HL-60/S4 treated with retinoic acid at 250 ng/mL for 4 days and 3 days (cell line): ENCODE measurements around the gene TMOD1.

Experiments
- in situ Hi-C: fragments of 300-500 bp; cut with MboI; formaldehyde crosslinking; loops from 2 replicates; pipeline ENCODE4 v1.7.0; 2022; ENCODE audit warnings: low sequenced_read_pairs

The TMOD1 gene

DNA sequence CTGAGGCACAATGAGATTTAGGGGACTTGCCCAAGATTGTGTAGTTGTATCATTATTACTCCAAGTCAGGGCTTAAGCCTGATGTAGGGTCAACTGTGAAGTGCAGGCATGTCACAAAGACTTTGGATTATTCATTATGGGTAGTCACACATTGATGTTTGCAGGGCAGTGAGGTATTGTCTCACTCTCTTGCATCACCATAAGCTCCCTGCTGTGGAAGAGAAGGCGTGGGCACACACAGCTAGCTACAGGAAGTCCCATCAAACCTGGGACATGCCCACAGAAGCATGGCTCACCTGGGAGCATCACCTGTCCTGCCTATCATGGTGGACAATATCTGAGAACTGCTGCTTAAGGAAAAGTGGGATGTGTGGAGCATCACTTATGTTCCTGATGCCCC lies 42.1 kb downstream of the TMOD1 start:
- in situ Hi-C loops = no loop called here

DNA sequence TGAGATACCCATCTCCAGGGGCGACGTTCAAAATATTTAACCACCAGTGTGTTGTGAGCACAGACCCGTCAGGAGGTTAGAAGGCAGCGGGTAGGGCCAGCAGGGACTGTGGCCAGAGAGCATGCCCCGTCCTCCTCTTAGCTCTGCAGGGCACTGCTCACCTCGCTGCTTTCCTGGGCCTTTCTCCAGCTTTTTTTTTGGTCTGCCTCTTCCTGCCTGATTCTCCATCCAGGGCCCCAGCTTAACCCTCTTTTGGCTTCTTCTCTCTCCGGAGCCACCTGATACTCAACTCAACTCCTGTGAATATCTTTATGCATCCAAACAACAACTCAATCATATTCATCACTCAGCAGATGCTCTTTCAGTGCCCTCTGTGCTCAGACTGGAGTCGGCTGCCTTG lies 44.0 kb downstream of the TMOD1 start:
- in situ Hi-C loops = no loop called here

DNA sequence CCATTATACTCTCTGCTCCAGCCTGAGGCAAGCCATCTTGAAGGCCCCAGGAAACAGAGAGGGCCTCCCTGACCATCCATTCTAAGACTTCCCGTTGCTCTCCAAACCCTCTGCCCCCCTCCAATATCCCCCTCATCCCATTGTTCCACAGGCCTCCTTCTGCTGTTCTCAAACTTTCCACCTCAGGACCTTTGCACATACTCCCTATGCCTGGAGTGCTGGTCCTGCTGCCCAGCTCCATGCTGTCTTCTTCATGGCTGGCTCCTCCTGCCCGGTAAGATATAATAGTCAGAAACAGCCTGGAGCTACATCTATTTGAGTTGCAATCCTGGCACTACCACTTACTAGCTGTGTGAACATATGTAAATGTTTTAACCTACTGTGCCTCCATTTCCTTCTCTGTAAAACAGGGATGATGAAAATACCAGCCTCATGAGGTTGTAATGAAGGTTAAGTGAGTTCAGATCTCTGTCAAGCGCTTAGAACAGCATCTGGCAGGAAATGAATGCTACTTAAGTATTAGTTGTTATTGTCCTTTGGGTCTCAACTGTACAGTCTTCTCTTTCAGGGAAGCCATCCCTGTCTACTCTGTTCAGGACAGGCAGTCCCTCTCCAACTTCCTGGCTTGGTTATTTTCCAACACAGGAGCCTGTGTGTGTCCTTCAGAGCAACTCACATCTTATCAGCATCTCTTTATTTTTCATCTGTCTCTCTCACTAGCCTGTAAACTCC lies 45.8 kb downstream of the TMOD1 start:
- in situ Hi-C loops = no loop called here

DNA sequence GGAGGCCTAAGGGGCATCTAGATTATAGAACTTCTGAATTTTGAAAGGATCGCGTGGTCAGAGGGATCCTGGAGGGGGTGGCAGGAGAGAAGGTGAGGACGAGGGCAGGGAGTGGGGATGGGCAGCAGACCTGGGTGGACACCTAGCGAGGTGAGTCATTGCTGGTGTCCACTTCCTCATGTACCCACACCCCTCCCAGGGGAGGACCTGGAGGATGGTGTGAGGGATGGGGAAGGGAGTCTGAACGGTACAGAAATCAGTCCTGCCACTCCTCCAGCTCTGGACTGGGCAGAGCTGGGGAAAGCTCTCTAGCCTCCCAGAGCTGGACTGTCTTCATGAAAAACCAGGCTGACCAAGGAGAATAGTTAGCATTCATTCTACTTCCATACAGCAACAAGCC lies 46.9 kb downstream of the TMOD1 start:
- in situ Hi-C loops = no loop called here

DNA sequence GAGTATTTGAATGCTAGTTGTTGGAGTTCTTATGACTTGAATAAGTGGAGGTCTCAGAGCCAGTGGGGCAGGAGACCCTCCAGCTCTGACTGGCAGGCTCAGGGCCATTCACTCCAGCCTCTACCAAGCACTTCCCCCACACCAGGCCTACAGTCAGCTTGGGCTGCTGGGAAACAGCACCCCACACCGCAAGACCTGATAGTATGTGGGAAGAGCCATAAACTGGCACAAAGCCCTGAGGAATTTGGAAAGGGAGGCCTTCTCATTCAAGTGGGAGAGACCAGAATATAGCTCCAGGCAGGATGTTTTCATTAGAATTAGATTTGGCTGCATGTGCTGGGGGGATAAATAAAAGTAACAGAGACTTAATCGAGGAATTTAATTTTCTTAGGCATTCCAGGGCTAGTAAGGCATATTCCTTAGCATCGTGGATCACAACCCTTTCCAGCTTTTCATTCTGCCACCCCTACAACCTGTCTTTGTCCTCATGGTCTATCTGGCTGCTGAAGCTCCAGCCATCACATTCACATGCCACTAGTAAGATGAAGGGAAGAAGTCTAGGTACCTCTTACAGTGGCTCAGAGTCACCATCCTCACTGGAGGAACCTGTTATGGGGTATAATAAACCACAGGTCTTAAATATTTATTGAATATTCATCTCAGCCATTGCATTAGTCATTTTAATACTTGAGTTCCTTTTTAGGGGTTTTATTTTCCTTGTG lies 47.5 kb downstream of the TMOD1 start:
- in situ Hi-C loops = no loop called here

DNA sequence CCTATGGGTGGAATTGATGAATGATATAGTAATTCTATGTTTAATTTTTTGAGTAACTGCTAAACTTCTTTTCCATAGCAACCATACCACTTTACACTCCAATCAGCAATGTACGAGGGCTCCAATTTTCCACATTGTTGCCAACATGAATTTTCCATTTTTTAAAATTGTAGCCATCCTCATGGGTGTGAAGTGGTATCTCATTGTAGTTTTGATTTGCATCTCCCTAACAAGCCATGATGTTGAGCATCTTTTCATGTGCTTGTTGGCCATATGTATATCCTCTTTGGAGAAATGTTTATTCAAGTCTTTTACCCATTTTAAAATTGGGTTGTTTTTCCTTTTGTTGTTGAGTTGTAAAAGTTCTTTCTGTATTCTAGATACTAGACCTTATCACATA lies 48.9 kb downstream of the TMOD1 start:
- in situ Hi-C loops = no loop called here

DNA sequence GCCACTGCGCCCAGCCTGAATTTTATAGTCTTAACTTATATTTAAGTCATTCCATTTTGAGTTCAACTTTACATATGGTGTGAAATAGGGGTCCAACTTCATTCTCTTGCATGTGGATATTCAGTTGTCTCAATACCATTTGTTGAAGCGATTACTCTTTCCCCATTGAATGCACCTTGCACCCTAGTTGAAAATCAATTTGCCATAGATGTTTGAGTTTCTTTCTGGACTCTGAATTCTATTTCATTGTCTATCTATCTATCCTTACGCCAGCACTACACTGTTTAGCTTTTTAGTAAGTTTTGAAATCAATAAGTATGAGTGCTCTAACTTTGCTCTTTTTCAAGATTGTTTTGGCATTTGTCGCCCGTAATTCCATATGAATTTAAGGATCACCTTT lies 49.8 kb downstream of the TMOD1 start:
- in situ Hi-C loops = no loop called here

DNA sequence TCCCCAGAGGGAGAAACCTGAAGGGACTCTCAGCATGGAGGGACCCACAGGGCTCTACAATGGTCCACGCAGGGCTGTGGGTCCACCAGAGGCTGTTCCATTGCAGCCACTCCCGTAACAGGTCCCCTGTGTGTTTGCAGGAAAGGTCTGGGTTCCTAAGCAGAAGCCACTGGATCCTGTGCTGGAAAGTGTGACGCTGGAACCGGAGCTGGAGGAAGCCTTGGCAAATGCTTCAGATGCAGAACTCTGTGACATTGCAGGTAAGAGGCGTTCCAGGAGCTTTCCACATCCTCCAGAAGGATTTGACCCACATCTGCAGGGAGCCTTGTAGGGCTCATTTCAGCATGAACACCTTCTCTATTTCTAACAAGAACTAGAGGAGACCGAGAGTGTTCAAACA lies 51.7 kb downstream of the TMOD1 start:
- in situ Hi-C loops = no loop called here

DNA sequence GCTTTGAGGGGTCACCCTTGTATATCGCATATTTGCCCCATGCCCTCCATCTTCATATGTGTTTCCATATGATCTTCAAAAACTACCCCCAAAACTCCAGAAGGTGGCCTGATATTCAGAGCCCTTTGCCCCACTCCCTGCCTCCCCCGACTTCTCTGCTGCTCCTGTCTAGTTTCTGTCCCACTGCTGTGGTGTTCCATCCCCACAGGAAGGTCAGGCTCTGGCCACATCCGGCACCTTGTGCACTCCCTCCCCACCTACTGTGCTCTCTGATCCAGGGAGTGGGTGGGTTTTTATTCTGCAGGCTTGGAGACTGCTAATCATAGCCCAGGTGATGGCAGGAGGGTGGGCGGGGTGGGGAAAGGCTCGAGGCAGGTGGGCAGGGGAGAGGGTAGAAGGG lies 52.4 kb downstream of the TMOD1 start:
- in situ Hi-C loops = no loop called here

DNA sequence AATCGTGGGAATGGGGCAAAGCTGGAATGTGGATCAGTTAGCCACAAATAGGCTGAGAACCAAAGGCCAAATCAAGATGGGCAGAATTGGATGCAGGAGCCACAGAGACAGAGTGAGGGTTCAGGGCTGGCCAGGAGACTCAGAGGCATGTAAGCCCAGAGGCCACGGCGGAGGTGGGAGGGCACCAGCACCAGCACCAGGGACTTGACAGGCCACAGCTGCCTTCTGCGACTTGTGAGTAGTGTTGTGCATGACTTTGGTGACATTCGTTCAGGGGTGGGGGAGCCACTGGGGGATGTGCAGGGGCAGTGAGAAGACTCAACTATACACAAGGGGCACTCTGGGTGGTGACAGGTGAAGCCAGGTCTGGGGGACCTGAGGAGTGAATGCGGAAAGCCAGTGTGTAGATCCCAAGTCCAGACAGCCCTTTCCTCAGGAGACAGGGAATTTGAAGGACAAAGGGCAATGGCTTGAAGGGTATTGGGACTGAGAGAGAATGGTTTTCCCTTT lies 53.2 kb downstream of the TMOD1 start:
- in situ Hi-C loops = no loop called here

DNA sequence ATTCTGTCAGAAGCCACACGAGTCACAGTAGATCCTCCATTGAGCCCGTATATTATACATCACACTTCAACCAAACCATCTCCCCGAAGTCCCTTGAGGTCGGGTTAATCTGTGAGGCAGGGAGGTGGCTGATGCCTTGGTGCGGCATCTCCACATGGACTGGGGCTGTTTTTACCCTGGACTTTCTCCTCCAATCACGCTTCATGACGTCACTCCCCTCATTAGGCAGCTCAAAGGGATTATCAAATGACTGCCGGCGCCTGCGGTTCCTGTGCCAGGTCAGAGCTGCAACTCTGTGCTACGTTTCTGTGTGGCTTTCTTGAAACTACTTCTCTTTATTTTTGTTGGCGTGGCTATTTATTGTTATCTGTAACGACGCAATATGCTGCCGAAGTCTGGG lies 53.7 kb downstream of the TMOD1 start:
- in situ Hi-C loops = no loop called here

DNA sequence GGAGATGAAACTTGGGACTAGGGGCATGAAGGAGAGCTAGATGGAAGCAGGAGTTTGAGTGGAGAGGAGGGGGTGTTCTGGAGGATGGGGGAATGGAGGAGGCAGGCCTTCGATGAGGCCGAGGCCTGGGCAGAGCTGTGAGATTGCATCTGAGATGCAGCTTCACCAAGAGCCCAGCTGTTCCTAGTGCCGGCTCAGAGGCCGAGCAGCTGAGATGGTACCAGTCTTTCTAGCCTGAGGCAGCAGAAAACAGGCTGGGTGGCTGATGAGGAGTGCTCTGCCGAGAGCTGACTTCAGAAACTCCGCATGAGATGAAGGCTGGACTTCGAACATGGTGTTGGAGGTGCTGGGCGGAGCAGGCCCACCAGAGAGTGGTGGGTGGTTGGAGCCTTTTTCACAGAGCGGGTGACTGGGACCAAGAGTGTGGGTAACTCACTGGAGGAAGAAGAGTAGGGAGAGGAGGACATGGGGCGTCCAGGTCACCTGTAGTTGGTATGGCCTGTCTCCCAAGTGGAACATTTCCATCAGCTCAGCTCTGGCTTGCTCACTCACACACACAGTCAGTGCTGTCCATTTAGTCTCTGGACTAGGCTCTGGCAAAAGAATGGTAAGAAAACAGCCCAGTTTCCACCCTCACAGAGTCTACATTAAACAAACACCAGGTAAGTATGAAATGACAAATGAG lies 54.7 kb downstream of the TMOD1 start:
- in situ Hi-C loops = no loop called here

DNA sequence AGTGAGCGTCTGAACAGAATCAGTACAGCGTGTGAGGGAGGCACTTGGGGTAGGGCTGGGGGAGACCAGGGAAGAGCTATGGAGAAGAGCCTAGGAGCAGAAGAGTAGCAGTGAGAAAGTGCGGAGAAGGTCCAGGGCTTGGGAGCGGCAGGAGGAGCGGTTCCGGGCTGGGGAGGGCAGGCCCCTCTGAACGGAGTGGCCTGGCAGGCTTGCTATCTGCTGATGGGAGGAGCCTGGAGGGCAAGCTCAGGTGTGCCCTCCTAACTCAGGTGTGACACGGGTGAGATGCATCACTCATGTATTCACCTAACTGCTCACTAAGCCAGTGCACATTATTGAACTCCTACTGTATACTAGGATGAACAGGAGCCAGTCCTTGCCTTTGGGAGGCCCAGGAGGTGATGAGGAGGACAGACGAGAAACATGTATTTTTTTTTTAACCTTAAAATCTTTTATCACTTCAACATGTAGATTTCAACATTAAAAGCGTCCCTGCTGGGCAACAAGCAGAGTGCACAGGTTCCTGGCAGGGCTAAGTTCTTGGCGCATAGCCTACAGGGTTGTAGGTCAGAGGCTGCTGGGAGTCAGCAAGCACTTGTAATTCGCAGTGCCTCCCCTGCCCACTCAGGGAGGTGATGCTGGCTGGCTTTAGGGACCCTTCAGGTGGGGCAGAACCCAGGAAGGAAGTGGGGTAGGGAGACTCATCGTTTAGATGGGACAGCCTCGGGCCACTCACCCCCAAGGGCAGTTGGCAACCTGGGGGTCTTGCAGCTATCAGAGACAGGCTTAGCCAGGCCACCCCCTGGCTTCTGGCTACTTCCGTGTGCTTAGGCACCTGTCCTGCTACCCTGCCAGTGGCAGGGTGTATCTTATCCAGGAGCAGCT lies 55.5 kb downstream of the TMOD1 start:
- in situ Hi-C loops = no loop called here

DNA sequence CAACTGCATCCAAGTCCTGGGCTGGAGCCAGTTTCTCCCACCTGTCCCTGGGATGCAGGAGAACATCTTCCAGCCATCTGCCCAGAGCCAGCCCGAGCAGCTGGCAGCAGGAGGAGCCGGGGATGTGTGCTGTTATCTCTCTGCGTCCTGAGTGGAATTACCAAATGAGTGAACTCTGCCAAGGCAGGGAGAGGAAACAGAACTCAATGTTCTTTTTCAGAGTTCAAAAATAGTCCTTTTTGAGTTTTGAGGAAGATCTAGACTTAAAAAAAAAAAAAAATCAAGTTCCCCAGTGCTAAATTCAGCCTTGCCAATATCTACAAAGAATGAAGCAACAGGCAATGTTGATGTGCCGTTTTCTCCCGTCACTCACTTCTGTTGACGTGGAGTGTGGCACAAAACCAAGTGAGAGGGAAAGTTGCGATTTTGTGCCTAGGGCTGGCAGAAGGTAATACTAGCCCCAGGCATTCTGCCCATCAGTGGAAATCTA lies 56.2 kb downstream of the TMOD1 start:
- in situ Hi-C loops = no loop called here

DNA sequence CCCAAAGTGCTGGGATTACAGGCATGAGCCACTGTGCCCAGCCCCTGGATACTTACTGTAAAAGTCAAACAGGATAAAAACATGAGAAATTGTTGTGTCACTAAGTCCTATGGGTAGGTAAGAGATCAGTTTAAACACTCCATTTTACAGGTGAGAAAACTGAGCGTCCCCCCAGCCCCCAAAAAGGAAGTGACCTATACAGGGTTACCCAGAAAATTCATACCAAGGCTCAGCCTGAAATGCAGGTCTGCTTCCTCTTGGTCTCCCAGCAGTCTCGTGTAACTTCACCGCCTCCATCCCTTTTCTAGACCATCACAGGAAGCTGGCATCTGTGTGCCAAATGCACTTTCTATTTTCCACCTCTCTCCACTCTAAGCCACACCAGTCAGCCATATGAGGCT lies 57.2 kb downstream of the TMOD1 start:
- in situ Hi-C loops = no loop called here

DNA sequence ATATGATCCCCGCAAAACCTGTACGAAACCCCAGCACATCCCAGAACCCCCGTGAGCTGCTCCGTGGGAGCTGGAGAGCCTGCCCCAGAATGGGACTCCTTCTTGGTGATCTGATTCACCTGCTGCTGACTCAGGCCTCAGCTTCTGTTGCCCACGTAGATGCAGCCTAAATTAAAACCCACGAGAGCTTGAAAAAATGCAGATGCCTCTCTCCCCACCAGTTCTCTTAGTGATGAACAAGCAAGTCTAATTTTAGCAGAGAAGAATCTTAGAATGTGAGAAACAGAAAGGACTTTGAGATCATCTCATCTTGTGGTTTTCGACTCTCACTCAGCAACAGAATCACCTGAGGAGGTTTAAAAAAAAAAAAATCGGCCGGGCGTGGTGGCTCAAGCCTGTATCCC lies 57.6 kb downstream of the TMOD1 start:
- in situ Hi-C loops = no loop called here

DNA sequence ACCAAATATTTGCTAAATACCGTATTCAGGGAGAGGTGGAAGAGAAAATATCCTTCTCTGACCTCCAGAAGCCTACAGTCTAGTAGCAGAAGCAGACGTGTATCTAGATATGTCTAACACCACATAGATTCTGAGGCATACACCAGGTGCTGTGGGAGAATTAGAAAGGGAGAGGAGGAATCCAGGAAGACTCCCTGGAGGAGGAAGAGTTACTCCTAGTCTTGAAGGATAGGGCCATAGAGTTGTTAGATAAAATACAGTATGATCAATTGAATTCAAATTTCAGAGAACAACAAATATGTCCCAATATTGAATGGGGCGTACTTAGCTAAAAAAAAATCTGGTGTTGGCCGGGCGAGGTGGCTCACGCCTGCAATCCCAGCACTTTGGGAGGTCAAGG lies 58.7 kb downstream of the TMOD1 start:
- in situ Hi-C loops = no loop called here

DNA sequence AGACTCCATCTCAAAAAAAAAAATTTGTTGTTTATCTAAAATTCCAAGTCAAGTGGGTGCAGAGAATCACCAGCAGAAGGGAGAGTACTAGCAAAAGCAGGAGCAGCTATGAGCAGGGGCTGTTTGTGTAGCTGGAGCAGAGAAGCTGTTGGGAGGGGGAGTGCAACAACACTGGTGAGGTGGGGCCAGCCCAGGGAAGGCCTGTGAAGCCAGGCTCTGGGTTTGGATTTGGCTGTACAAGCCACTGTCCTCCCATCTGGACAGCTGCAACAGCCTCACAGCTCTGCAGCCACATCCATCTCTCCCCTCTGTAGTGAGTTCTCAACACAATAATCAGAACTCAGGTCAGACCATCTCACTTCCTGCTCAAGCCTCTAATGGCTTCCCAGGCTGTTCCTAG lies 59.4 kb downstream of the TMOD1 start:
- in situ Hi-C loops = no loop called here

DNA sequence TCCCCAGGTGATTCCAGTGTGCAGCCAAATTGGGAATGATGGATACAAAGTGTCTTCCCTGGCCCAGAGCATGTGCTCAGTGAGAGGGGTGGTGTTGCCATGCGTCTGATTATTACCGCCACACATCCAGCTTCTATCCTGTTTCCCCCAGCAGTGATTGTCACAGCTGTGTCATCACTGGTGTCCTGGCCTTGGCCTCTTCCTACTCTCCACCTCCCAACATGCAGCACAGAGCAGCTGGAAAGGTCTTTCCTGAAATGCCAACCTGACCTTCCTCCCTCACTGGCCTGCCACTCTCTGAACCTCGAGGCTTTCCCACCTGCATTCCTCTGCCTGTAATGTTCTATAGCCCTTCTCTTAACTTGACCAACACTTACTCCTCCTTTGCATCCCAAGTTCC lies 60.0 kb downstream of the TMOD1 start:
- in situ Hi-C loops = no loop called here

DNA sequence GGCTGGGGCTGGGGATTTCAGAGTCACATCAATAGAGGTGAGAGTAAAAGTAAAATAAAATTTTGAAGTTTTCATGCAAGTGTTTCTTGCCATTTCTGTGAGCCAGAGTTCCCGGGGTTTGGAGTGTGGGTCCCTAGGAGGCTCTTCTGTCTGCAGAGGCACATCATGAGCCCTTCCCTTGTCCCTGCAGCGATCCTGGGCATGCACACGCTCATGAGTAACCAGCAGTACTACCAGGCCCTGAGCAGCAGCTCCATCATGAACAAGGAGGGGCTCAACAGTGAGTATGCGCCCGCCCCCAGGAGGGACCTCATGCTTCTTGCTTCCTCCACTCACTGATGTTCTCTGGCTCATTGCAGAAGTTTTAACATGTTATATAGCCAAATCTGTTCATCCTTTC lies 61.1 kb downstream of the TMOD1 start:
- in situ Hi-C loops = no loop called here
